Suprapubic skin (tissue), 4 donors: ENCODE data around the gene FBN1. TPM values are rescaled to one million over a fixed set of nuclear protein-coding genes. Genes with fewer than 3 reads are reported as not detected.

Source experiments
- DNase-seq, 2 donors: peaks; one replicate each; pipeline ENCODE4 v3.0.0-alpha.2; 2019; ENCODE audit warnings: low spot score in 2 of 2
- H3K27ac ChIP-seq: fragments of 200-600 bp; sonication (generic); one replicate; pipeline ENCODE4 v1.5.1; 2019
- H3K27me3 ChIP-seq: fragments of 200-600 bp; sonication (generic); one replicate; pipeline ENCODE4 v1.5.1; 2019
- H3K36me3 ChIP-seq: fragments of 200-600 bp; sonication (generic); one replicate; pipeline ENCODE4 v1.5.1; 2019
- H3K4me1 ChIP-seq: fragments of 200-600 bp; sonication (generic); one replicate; pipeline ENCODE4 v1.5.1; 2019
- H3K4me3 ChIP-seq: fragments of 200-600 bp; sonication (generic); one replicate; pipeline ENCODE4 v1.5.1; 2019; ENCODE audit warnings: mild to moderate bottlenecking
- H3K9me3 ChIP-seq: fragments of 200-600 bp; sonication (generic); one replicate; pipeline ENCODE4 v1.5.1; 2019
- CTCF ChIP-seq, 2 donors: fragments of 200-600 bp in 1 of 2; fragments of 450-650 bp in 1 of 2; sonication (generic) in 1 of 2; IDR thresholded peaks; one replicate each; pipeline ENCODE4 v1.5.1; 2016 to 2019; ENCODE audit warnings: antibody characterized with exemption in 2 of 2, mild to moderate bottlenecking in 1 of 2, moderate library complexity in 1 of 2
- EP300 ChIP-seq: sonication (generic); formaldehyde crosslinking; IDR thresholded peaks from one replicate; pipeline ENCODE4 v1.6.1; 2017; ENCODE audit warnings: antibody characterized with exemption
- POLR2A ChIP-seq, 2 donors: fragments of 450-650 bp; IDR thresholded peaks; one replicate each; pipeline ENCODE4 v1.6.1; 2017; ENCODE audit warnings: antibody characterized with exemption in 2 of 2, mild to moderate bottlenecking in 2 of 2, moderate library complexity in 2 of 2
- POLR2AphosphoS5 ChIP-seq, 3 donors: sonication (generic); formaldehyde crosslinking; IDR thresholded peaks; one replicate each; pipeline ENCODE4 v1.6.1; 2017; ENCODE audit warnings: antibody characterized with exemption in 3 of 3
- WGBS: methylation state at CpG from one replicate; pipeline ENCODE4 v1.1.5; 2018; 5-methylcytosine and 5-hydroxymethylcytosine counted together
- total RNA-seq, 4 donors: library from RNA; depleted of rRNA; stranded (reverse); fragments of >200 nt; gene quantifications; one replicate each; pipeline ENCODE4 v1.1.0, GENCODE V29; 2016

The FBN1 gene
- total RNA-seq, 4 donors from 2014 or later, result 12.6 to 24.6 (median 21.0) TPM

GRCh38 chr15:48505067-48505466 lies 140.4 kb downstream of the FBN1 start:
- no peaks in the 10 kb centered on the region for H3K27me3 ChIP-seq
- no peak overlapping the region for H3K27ac ChIP-seq
- no peaks in the 10 kb centered on the region for H3K9me3 ChIP-seq
- TF ChIP-seq EP300, result no peak
- TF ChIP-seq CTCF (IDR thresholded peaks at IDR 0.05), result no peak
- no peak for TF ChIP-seq POLR2AphosphoS5 (IDR thresholded peaks at IDR 0.05)
- no peak for TF ChIP-seq POLR2A (IDR thresholded peaks at IDR 0.05)
- H3K4me1 ChIP-seq, result no peaks in the 10 kb centered on the region
- DNase-seq, result no peak
- 83% methylated on average over 3 of the region's 3 CpGs for WGBS
- H3K36me3 ChIP-seq, result peaks cover 14% of the 10 kb centered on the region
- no peak overlapping the region for H3K4me3 ChIP-seq

GRCh38 chr15:48501208-48501607 lies 144.3 kb downstream of the FBN1 start:
- 90% methylated on average over 1 of the region's 1 CpG for WGBS
- Histone ChIP-seq H3K4me1 (no peaks in the 10 kb centered on the region), H3K36me3 (peaks cover 22% of the 10 kb centered on the region), H3K9me3 (no peaks in the 10 kb centered on the region), H3K27ac (no peak overlapping the region), H3K27me3 (no peaks in the 10 kb centered on the region), H3K4me3 (no peak overlapping the region)
- DNase-seq, result no peak
- no peak for TF ChIP-seq CTCF (IDR thresholded peaks at IDR 0.05)
- TF ChIP-seq POLR2AphosphoS5 (IDR thresholded peaks at IDR 0.05), result no peak
- TF ChIP-seq EP300, result no peak
- TF ChIP-seq POLR2A (IDR thresholded peaks at IDR 0.05), result no peak

GRCh38 chr15:48500595-48500994 lies 144.9 kb downstream of the FBN1 start:
- Histone ChIP-seq H3K27me3 (no peaks in the 10 kb centered on the region), H3K27ac (no peak overlapping the region), H3K36me3 (peaks cover 23% of the 10 kb centered on the region), H3K4me3 (no peak overlapping the region), H3K9me3 (no peaks in the 10 kb centered on the region), H3K4me1 (no peaks in the 10 kb centered on the region)
- 84% methylated on average over 4 of the region's 4 CpGs for WGBS
- TF ChIP-seq EP300 (no peak), POLR2AphosphoS5 (IDR thresholded peaks at IDR 0.05) (no peak)
- no peak for DNase-seq

GRCh38 chr15:48499978-48500377 lies 145.5 kb downstream of the FBN1 start:
- no peaks in the 10 kb centered on the region for H3K4me1 ChIP-seq
- no peak overlapping the region for H3K4me3 ChIP-seq
- no peak for DNase-seq
- no peaks in the 10 kb centered on the region for H3K9me3 ChIP-seq
- H3K27ac ChIP-seq, result no peak overlapping the region
- TF ChIP-seq EP300 (no peak), CTCF (IDR thresholded peaks at IDR 0.05) (no peak), POLR2AphosphoS5 (IDR thresholded peaks at IDR 0.05) (no peak), POLR2A (IDR thresholded peaks at IDR 0.05) (no peak)
- H3K27me3 ChIP-seq, result no peaks in the 10 kb centered on the region
- H3K36me3 ChIP-seq, result peaks cover 25% of the 10 kb centered on the region

- no peak overlapping the region for H3K4me3 ChIP-seq
- no peaks in the 10 kb centered on the region for H3K4me1 ChIP-seq
- no peak for DNase-seq
- no peak overlapping the region for H3K27ac ChIP-seq
- 77% methylated on average over 3 of the region's 3 CpGs for WGBS
- peaks cover 18% of the 10 kb centered on the region for H3K36me3 ChIP-seq
- H3K27me3 ChIP-seq, result no peaks in the 10 kb centered on the region
- TF ChIP-seq POLR2AphosphoS5 (IDR thresholded peaks at IDR 0.05), result no peak
- no peak for TF ChIP-seq CTCF (IDR thresholded peaks at IDR 0.05)
- TF ChIP-seq EP300, result no peak
- TF ChIP-seq POLR2A (IDR thresholded peaks at IDR 0.05), result no peak
- H3K9me3 ChIP-seq, result no peaks in the 10 kb centered on the region
Measured at GRCh38 chr15:48498828-48499227, 146.7 kb downstream of the FBN1 start.

GRCh38 chr15:48494631-48495030 lies 150.9 kb downstream of the FBN1 start:
- Histone ChIP-seq H3K36me3 (peaks cover 26% of the 10 kb centered on the region), H3K9me3 (no peaks in the 10 kb centered on the region), H3K4me3 (no peak overlapping the region), H3K27ac (peak overlapping the region; percentile 50), H3K27me3 (no peaks in the 10 kb centered on the region), H3K4me1 (no peaks in the 10 kb centered on the region)
- 52% methylated on average over 2 of the region's 2 CpGs for WGBS
- TF ChIP-seq CTCF (IDR thresholded peaks at IDR 0.05) (no peak), POLR2AphosphoS5 (IDR thresholded peaks at IDR 0.05) (no peak), POLR2A (IDR thresholded peaks at IDR 0.05) (no peak), EP300 (no peak)
- DNase-seq, result no peak
